HEK293 (cell line): ENCODE measurements around the gene RNF4.

Source experiments
- CTCF ChIA-PET: fragments of 350-600 bp; formaldehyde crosslinking; extraction: SDS; loops from one replicate; lab custom pipeline; 2021; ENCODE audit warnings: antibody characterized with exemption; lab: Yijun Ruan, JAX
- POLR2A ChIA-PET: fragments of 300-600 bp; formaldehyde crosslinking; extraction: SDS; loops from one replicate; lab custom pipeline; 2020; ENCODE audit warnings: antibody characterized with exemption, inconsistent platforms; lab: Yijun Ruan, JAX
- H3K27ac ChIP-seq: fragments of 200-500 bp; sonication (Bioruptor generic); 2 replicates; pipeline ENCODE4 v1.5.1; 2014; ENCODE audit warnings: low read depth, low read length, control low read depth, inconsistent platforms; ENCODE audit errors: extremely low read depth
- H3K36me3 ChIP-seq, 2 experiments: fragments of 200-500 bp in 1 of 2; sonication (Bioruptor generic) in 1 of 2; 1 replicate in 1 of 2; 2 replicates in 1 of 2; pipeline ENCODE4 v1.5.1; 2014 to 2017; ENCODE audit warnings: inconsistent platforms in 2 of 2, low read length in 2 of 2; ENCODE audit not compliant: control insufficient read depth in 2 of 2, insufficient read depth in 1 of 2
- H3K4me1 ChIP-seq: fragments of 200-500 bp; sonication (Bioruptor generic); 2 replicates; pipeline ENCODE4 v1.5.1; 2014; ENCODE audit warnings: mild to moderate bottlenecking, low read length, inconsistent platforms; ENCODE audit not compliant: control insufficient read depth, insufficient read depth
- H3K4me3 ChIP-seq: 2 replicates; pipeline ENCODE4 v1.5.1; 2011; ENCODE audit warnings: low read depth, mild to moderate bottlenecking, control low read depth, low read length, moderate library complexity
- H3K9me3 ChIP-seq: fragments of 200-500 bp; sonication (Bioruptor generic); 2 replicates; pipeline ENCODE4 v1.5.1; 2014; ENCODE audit warnings: low read depth, low read length, inconsistent platforms; ENCODE audit not compliant: control insufficient read depth, insufficient read depth
- GLI2 ChIP-seq: fragments of 450-650 bp; formaldehyde crosslinking; IDR thresholded peaks from 2 replicates; pipeline ENCODE4; 2017; ENCODE audit warnings: missing biosample characterization, missing genetic modification characterization, low read depth, borderline replicate concordance
- GLIS1 ChIP-seq: fragments of 450-650 bp; formaldehyde crosslinking; IDR thresholded peaks from 2 replicates; pipeline ENCODE4 v1.5.1; 2016; ENCODE audit warnings: missing biosample characterization, missing genetic modification characterization
- HOXA7 ChIP-seq: sonication (generic); formaldehyde crosslinking; IDR thresholded peaks from 2 replicates; pipeline ENCODE4 v1.8.1; 2022; ENCODE audit warnings: missing genetic modification reagents, borderline replicate concordance
- KLF10 ChIP-seq: fragments of 450-650 bp; IDR thresholded peaks from 2 replicates; pipeline ENCODE4 v1.5.1; 2018; ENCODE audit warnings: missing biosample characterization, mild to moderate bottlenecking, missing genetic modification characterization
- SALL2 ChIP-seq: fragments of 450-650 bp; formaldehyde crosslinking; IDR thresholded peaks from 2 replicates; pipeline ENCODE4 v1.5.0; 2017; ENCODE audit warnings: missing biosample characterization, mild to moderate bottlenecking, missing genetic modification characterization, borderline replicate concordance
- SCRT1 ChIP-seq: fragments of 450-650 bp; formaldehyde crosslinking; IDR thresholded peaks from 2 replicates; pipeline ENCODE4 v1.5.1; 2016; ENCODE audit warnings: missing biosample characterization, missing genetic modification characterization, borderline replicate concordance
- SETDB1 ChIP-seq: IDR thresholded peaks from one replicate; pipeline ENCODE4 v1.6.1; 2017; ENCODE audit warnings: mild to moderate bottlenecking, low read length, moderate library complexity, mixed read lengths; ENCODE audit not compliant: insufficient read length
- ZBTB17 ChIP-seq: fragments of 450-650 bp; formaldehyde crosslinking; IDR thresholded peaks from 2 replicates; pipeline ENCODE4 v1.5.1; 2016; ENCODE audit warnings: missing biosample characterization, missing genetic modification characterization
- ZBTB44 ChIP-seq: fragments of 450-650 bp; IDR thresholded peaks from 2 replicates; pipeline ENCODE4 v1.5.1; 2018; ENCODE audit warnings: missing biosample characterization, mild to moderate bottlenecking, missing genetic modification characterization
- ZFP3 ChIP-seq: fragments of 450-650 bp; formaldehyde crosslinking; IDR thresholded peaks from 2 replicates; pipeline ENCODE4 v1.5.1; 2016; ENCODE audit warnings: low read depth, missing biosample characterization, missing genetic modification characterization
- ZFP37 ChIP-seq: fragments of 450-650 bp; formaldehyde crosslinking; IDR thresholded peaks from 2 replicates; pipeline ENCODE4 v1.5.1; 2016; ENCODE audit warnings: missing biosample characterization, missing genetic modification characterization
- ZFP41 ChIP-seq: fragments of 450-650 bp; formaldehyde crosslinking; IDR thresholded peaks from 2 replicates; pipeline ENCODE4 v1.5.1; 2016; ENCODE audit warnings: missing biosample characterization, missing genetic modification characterization, borderline replicate concordance
- ZNF112 ChIP-seq: fragments of 450-650 bp; formaldehyde crosslinking; IDR thresholded peaks from 2 replicates; pipeline ENCODE4 v1.5.0; 2017; ENCODE audit warnings: missing biosample characterization, missing genetic modification characterization
- ZNF248 ChIP-seq: fragments of 450-650 bp; formaldehyde crosslinking; IDR thresholded peaks from 2 replicates; pipeline ENCODE4 v1.5.1; 2017; ENCODE audit warnings: missing biosample characterization, missing genetic modification characterization
- ZNF274 ChIP-seq, 2 experiments: fragments of 200-500 bp in 1 of 2; fragments of 450-650 bp in 1 of 2; sonication (Bioruptor generic) in 1 of 2; formaldehyde crosslinking in 1 of 2; IDR thresholded peaks; 2 replicates each; pipeline versions ENCODE4 v1.5.1 to v1.6.1; 2014 to 2016; ENCODE audit warnings: borderline replicate concordance in 1 of 2, inconsistent platforms in 1 of 2, low read length in 1 of 2, missing biosample characterization in 1 of 2, missing genetic modification characterization in 1 of 2
- ZNF292 ChIP-seq: fragments of 450-650 bp; formaldehyde crosslinking; IDR thresholded peaks from 2 replicates; pipeline ENCODE4 v1.5.1; 2016; ENCODE audit warnings: low read depth, missing biosample characterization, missing genetic modification characterization, borderline replicate concordance
- ZNF302 ChIP-seq: fragments of 450-650 bp; formaldehyde crosslinking; IDR thresholded peaks from 2 replicates; pipeline ENCODE4 v1.5.1; 2016; ENCODE audit warnings: missing biosample characterization, missing genetic modification characterization, low read depth
- ZNF366 ChIP-seq: fragments of 450-650 bp; formaldehyde crosslinking; conservative IDR thresholded peaks from 2 replicates; pipeline ENCODE4 v1.5.1; 2016; ENCODE audit warnings: missing biosample characterization, missing genetic modification characterization
- ZNF423 ChIP-seq: fragments of 450-650 bp; formaldehyde crosslinking; IDR thresholded peaks from 2 replicates; pipeline ENCODE4 v1.5.1; 2016; ENCODE audit warnings: missing biosample characterization, missing genetic modification characterization
- ZNF473 ChIP-seq: fragments of 450-650 bp; formaldehyde crosslinking; IDR thresholded peaks from 2 replicates; pipeline ENCODE4 v1.5.1; 2017; ENCODE audit warnings: missing biosample characterization, missing genetic modification characterization
- ZNF48 ChIP-seq: fragments of 450-650 bp; formaldehyde crosslinking; IDR thresholded peaks from 2 replicates; pipeline ENCODE4 v1.5.1; 2016; ENCODE audit warnings: missing biosample characterization, missing genetic modification characterization
- ZNF501 ChIP-seq: fragments of 450-650 bp; formaldehyde crosslinking; IDR thresholded peaks from 2 replicates; pipeline ENCODE4 v1.5.1; 2016; ENCODE audit warnings: missing biosample characterization, missing genetic modification characterization
- ZNF623 ChIP-seq: fragments of 450-650 bp; formaldehyde crosslinking; IDR thresholded peaks from 2 replicates; pipeline ENCODE4 v1.5.1; 2016; ENCODE audit warnings: missing biosample characterization, missing genetic modification characterization
- ZNF624 ChIP-seq: fragments of 450-650 bp; formaldehyde crosslinking; IDR thresholded peaks from 2 replicates; pipeline ENCODE4 v1.5.1; 2017; ENCODE audit warnings: missing biosample characterization, missing genetic modification characterization
- ZNF629 ChIP-seq: fragments of 450-650 bp; formaldehyde crosslinking; IDR thresholded peaks from 2 replicates; pipeline ENCODE4 v1.5.1; 2017; ENCODE audit warnings: missing biosample characterization, missing genetic modification characterization
- ZNF664 ChIP-seq: fragments of 450-650 bp; formaldehyde crosslinking; IDR thresholded peaks from 2 replicates; pipeline ENCODE4 v1.5.1; 2016; ENCODE audit warnings: missing biosample characterization, missing genetic modification characterization
- ZNF701 ChIP-seq: fragments of 450-650 bp; formaldehyde crosslinking; IDR thresholded peaks from 2 replicates; pipeline ENCODE4 v1.5.1; 2016; ENCODE audit warnings: missing biosample characterization, missing genetic modification characterization
- ZNF792 ChIP-seq: fragments of 450-650 bp; formaldehyde crosslinking; IDR thresholded peaks from 2 replicates; pipeline ENCODE4 v1.5.1; 2016; ENCODE audit warnings: missing biosample characterization, missing genetic modification characterization
- ZNF843 ChIP-seq: fragments of 450-650 bp; formaldehyde crosslinking; IDR thresholded peaks from 2 replicates; pipeline ENCODE4 v1.5.1; 2016; ENCODE audit warnings: missing biosample characterization, missing genetic modification characterization

RNF4 gene

DNA sequence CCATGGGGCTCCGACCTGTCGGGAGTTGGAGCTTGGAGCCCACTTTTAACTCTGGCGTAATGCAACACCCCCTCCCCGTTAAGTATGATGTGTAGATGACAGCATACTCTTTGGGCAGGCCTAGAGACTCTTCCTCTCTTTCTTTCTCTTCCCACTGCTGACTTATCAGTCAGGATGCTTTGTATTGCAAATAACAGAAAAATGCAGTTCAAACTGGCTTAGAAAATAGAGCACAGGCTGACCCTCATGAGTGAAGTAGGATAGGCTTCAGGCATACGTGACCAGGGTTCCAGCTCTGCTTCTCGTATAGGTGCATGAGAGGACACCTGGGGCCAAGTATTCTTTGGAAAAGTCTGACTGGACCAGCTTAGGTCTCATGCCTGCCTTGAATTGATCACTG lies 23.3 kb upstream of the RNF4 start (continued):
- no peak for TF ChIP-seq ZFP37 (tag by site-specific recombination)
- TF ChIP-seq ZNF792 = no peak
- TF ChIP-seq ZFP3 (tag by site-specific recombination) = no peak
- TF ChIP-seq, all 188 proteins: peak for 0

DNA sequence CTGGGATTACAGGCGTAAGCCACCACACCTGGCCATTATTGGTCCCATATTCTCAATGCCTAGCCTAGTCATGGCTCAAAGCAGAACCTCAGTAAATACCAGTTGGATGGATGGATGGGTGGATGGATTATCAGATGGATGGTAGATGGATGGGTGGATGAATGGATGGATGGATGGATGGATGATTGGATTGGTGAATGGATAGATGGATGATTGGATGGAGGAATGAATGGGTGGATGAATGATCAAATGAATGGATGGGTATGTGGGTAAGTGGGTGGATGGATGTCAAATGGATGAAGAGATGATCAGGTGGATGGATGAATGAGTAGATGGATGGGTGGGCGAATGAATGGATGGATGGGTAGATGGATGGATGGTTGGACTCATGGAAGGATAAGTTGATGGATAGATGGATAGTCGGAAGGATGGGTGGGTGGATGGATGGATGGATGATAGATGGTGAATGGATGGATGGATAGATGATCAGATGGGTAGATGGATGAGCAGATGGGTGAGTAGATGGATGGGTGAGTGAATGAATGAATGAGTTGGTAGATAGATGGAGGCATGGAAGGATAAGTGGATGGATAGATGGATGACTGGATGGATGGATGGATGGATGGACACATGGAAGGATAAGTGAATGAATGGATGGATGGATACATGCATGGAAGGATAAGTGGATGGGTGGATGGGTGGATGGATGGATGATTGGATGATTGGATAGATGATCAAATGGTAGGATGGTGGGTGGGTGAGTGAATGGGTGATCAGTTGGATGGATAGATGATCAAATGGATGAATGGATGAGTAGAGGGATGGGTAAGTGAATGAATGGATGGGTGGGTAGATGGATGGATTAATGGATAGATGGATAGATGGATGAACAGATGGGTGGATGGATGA lies 22.0 kb upstream of the RNF4 start:
- H3K4me3 ChIP-seq = no peak overlapping the region
- no peaks in the 10 kb centered on the region for H3K9me3 ChIP-seq
- no peaks in the 10 kb centered on the region for H3K4me1 ChIP-seq
- TF ChIP-seq ZNF701 (tag by site-specific recombination) (no peak), ZNF366 (tag by site-specific recombination) (peak; percentile 96), ZNF664 (tag by site-specific recombination) (no peak), ZBTB17 (peak; percentile 99), ZNF48 (tag by site-specific recombination) (no peak), ZFP41 (no peak), ZNF274 (IDR thresholded peaks at IDR 0.05; ENCODE audit: low read length) (no peak), ZNF274 (tag by site-specific recombination; IDR thresholded peaks at IDR 0.05; ENCODE audit: borderline replicate concordance) (0 out of 2 replicates have a peak, but pooled peaks have one; percentile 17), ZNF501 (tag by site-specific recombination) (no peak)
- TF ChIP-seq, all 188 proteins: peak for 3
- ChIA-PET POLR2A (no interaction called here), CTCF (no interaction called here)
- H3K36me3 ChIP-seq = no peaks in the 10 kb centered on the region
- H3K27ac ChIP-seq = no peak overlapping the region

GRCh38 chr4:2448589-2448988 lies 20.3 kb upstream of the RNF4 start:
- CTCF ChIA-PET = no interaction called here
- TF ChIP-seq ZNF623 (tag by site-specific recombination) (peak; percentile 55), ZFP3 (tag by site-specific recombination) (no peak)
- TF ChIP-seq, all 188 proteins: peak for 1
- Histone ChIP-seq H3K9me3 (no peaks in the 10 kb centered on the region), H3K4me3 (no peak overlapping the region), H3K27ac (no peak overlapping the region), H3K36me3 (no peaks in the 10 kb centered on the region), H3K4me1 (no peaks in the 10 kb centered on the region)
- POLR2A ChIA-PET = no interaction called here

- H3K27ac ChIP-seq = no peak overlapping the region
- POLR2A ChIA-PET = no interaction called here
- no peaks in the 10 kb centered on the region for H3K36me3 ChIP-seq
- H3K4me3 ChIP-seq = no peak overlapping the region
- TF ChIP-seq ZNF292 (tag by site-specific recombination) (no peak), SALL2 (tag by site-specific recombination) (no peak), GLIS1 (no peak), ZNF629 (tag by site-specific recombination) (no peak), ZBTB44 (no peak), GLI2 (tag by site-specific recombination) (no peak), HOXA7 (no peak), ZNF423 (tag by site-specific recombination) (no peak), KLF10 (tag by site-specific recombination) (no peak), ZNF302 (tag by site-specific recombination) (no peak), ZNF248 (no peak), SETDB1 (no peak), ZNF274 (IDR thresholded peaks at IDR 0.05; ENCODE audit: low read length) (no peak), ZNF274 (tag by site-specific recombination; IDR thresholded peaks at IDR 0.05; ENCODE audit: borderline replicate concordance) (no peak), ZNF624 (no peak), SCRT1 (tag by site-specific recombination) (no peak), ZNF843 (tag by site-specific recombination) (no peak), ZNF112 (tag by site-specific recombination) (no peak), ZNF473 (tag by site-specific recombination) (no peak)
- H3K4me1 ChIP-seq = no peaks in the 10 kb centered on the region
- no peaks in the 10 kb centered on the region for H3K9me3 ChIP-seq
- CTCF ChIA-PET = no interaction called here
These were observed 19.9 kb upstream of the RNF4 start for GRCh38 chr4:2449051-2449450.
